H1 (cell line): ENCODE data around the gene LCA5L. TPM values are rescaled to one million over a fixed set of nuclear protein-coding genes. Genes with fewer than 3 reads are reported as not detected.

Experiments used
- CHD2 ChIP-seq: IDR thresholded peaks from 2 replicates; pipeline ENCODE4 v1.6.1; 2012; ENCODE audit warnings: low read length, improper control_type of control experiment
- EGR1 ChIP-seq: IDR thresholded peaks from 2 replicates; pipeline ENCODE4 v1.6.1; 2011; ENCODE audit warnings: low read depth, low read length, borderline replicate concordance
- FOSL1 ChIP-seq: IDR thresholded peaks from 2 replicates; pipeline ENCODE4 v1.6.1; 2011; ENCODE audit warnings: mild to moderate bottlenecking, low read depth, low read length, moderate library complexity; ENCODE audit not compliant: insufficient read depth
- KDM4A ChIP-seq: IDR thresholded peaks from one replicate; pipeline ENCODE4 v1.7.1; 2012; ENCODE audit warnings: low read depth, mild to moderate bottlenecking, moderate library complexity, low read length, inconsistent platforms; ENCODE audit not compliant: severe bottlenecking
- SRF ChIP-seq: IDR thresholded peaks from 2 replicates; pipeline ENCODE4 v1.6.1; 2011; ENCODE audit warnings: mild to moderate bottlenecking, low read depth, low read length, moderate library complexity
- SUZ12 ChIP-seq: fragments of 200-600 bp; sonication (generic); IDR thresholded peaks from 2 replicates; pipeline ENCODE4 v1.6.1; 2012; ENCODE audit warnings: mild to moderate bottlenecking, inconsistent platforms, low read length, moderate library complexity, mixed read lengths
- TCF12 ChIP-seq: IDR thresholded peaks from 2 replicates; pipeline ENCODE4 v1.6.1; 2011; ENCODE audit warnings: low read depth, mild to moderate bottlenecking, low read length
- polyA plus RNA-seq, 7 experiments: library from polyadenylated mRNA; depleted of rRNA in 3 of 7; stranded (reverse) in 5 of 7; unstranded in 2 of 7; fragments of >200 nt in 5 of 7; fragments of 200-250 nt in 2 of 7; gene quantifications; 1 replicate in 5 of 7; 2 replicates in 1 of 7; 4 replicates in 1 of 7; pipeline versions ENCODE4 v1.2.1 to v1.2.3, GENCODE V29; 2011 to 2013; ENCODE audit warnings: missing spikeins in 2 of 7, mixed read lengths in 2 of 7
- total RNA-seq: library from RNA; stranded (reverse); fragmentation: NEBNext Ultra II Directional; extraction: Animal tissue kit (Norgen Biotek cat#: 25700); gene quantifications from 2 replicates; pipeline ENCODE4 v1.2.1, GENCODE V29; 2021
- TF ChIP-seq, protein P1 (sequence below): fragments of 300-600 bp; sonication (generic); IDR thresholded peaks from 2 replicates; pipeline ENCODE4 v1.7.1; 2012; ENCODE audit warnings: low read length, moderate library complexity, mild to moderate bottlenecking, inconsistent platforms; ENCODE audit not compliant: insufficient replicate concordance
- TF ChIP-seq, protein P2 (sequence below): IDR thresholded peaks from 2 replicates; pipeline ENCODE4 v1.6.1; 2011; ENCODE audit warnings: low read depth, mild to moderate bottlenecking, low read length; ENCODE audit not compliant: insufficient read depth
- TF ChIP-seq, protein P3 (sequence below): IDR thresholded peaks from 2 replicates; pipeline ENCODE4 v1.6.1; 2012; ENCODE audit warnings: low read length, inconsistent platforms

LCA5L gene
- total and polyA plus RNA-seq, 2 of the 8 experiments (the other 6 are each of a cell fraction or from before 2014, with no cell fraction given), result 0.11 to 0.84 TPM

DNA sequence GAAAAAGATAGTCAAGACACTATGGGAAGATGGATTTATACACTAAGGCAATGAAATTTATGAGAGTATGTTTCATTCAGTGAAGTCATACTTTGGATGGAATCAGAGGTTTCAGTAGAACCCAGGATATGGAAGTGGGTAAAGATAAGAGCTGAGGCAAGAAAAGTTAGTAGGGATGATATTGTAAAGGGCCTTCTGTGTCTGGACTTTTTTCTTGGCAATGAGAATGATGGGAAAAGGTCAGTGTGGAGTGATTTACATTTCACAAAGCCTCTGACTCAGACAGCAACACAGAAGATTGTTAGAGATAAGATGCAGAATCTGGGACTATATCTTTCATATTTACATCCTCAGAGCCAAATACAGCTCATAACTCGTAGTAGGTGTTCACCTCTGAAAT, 38.3 kb upstream of the LCA5L start (continued):
- TF ChIP-seq, protein P1, sequence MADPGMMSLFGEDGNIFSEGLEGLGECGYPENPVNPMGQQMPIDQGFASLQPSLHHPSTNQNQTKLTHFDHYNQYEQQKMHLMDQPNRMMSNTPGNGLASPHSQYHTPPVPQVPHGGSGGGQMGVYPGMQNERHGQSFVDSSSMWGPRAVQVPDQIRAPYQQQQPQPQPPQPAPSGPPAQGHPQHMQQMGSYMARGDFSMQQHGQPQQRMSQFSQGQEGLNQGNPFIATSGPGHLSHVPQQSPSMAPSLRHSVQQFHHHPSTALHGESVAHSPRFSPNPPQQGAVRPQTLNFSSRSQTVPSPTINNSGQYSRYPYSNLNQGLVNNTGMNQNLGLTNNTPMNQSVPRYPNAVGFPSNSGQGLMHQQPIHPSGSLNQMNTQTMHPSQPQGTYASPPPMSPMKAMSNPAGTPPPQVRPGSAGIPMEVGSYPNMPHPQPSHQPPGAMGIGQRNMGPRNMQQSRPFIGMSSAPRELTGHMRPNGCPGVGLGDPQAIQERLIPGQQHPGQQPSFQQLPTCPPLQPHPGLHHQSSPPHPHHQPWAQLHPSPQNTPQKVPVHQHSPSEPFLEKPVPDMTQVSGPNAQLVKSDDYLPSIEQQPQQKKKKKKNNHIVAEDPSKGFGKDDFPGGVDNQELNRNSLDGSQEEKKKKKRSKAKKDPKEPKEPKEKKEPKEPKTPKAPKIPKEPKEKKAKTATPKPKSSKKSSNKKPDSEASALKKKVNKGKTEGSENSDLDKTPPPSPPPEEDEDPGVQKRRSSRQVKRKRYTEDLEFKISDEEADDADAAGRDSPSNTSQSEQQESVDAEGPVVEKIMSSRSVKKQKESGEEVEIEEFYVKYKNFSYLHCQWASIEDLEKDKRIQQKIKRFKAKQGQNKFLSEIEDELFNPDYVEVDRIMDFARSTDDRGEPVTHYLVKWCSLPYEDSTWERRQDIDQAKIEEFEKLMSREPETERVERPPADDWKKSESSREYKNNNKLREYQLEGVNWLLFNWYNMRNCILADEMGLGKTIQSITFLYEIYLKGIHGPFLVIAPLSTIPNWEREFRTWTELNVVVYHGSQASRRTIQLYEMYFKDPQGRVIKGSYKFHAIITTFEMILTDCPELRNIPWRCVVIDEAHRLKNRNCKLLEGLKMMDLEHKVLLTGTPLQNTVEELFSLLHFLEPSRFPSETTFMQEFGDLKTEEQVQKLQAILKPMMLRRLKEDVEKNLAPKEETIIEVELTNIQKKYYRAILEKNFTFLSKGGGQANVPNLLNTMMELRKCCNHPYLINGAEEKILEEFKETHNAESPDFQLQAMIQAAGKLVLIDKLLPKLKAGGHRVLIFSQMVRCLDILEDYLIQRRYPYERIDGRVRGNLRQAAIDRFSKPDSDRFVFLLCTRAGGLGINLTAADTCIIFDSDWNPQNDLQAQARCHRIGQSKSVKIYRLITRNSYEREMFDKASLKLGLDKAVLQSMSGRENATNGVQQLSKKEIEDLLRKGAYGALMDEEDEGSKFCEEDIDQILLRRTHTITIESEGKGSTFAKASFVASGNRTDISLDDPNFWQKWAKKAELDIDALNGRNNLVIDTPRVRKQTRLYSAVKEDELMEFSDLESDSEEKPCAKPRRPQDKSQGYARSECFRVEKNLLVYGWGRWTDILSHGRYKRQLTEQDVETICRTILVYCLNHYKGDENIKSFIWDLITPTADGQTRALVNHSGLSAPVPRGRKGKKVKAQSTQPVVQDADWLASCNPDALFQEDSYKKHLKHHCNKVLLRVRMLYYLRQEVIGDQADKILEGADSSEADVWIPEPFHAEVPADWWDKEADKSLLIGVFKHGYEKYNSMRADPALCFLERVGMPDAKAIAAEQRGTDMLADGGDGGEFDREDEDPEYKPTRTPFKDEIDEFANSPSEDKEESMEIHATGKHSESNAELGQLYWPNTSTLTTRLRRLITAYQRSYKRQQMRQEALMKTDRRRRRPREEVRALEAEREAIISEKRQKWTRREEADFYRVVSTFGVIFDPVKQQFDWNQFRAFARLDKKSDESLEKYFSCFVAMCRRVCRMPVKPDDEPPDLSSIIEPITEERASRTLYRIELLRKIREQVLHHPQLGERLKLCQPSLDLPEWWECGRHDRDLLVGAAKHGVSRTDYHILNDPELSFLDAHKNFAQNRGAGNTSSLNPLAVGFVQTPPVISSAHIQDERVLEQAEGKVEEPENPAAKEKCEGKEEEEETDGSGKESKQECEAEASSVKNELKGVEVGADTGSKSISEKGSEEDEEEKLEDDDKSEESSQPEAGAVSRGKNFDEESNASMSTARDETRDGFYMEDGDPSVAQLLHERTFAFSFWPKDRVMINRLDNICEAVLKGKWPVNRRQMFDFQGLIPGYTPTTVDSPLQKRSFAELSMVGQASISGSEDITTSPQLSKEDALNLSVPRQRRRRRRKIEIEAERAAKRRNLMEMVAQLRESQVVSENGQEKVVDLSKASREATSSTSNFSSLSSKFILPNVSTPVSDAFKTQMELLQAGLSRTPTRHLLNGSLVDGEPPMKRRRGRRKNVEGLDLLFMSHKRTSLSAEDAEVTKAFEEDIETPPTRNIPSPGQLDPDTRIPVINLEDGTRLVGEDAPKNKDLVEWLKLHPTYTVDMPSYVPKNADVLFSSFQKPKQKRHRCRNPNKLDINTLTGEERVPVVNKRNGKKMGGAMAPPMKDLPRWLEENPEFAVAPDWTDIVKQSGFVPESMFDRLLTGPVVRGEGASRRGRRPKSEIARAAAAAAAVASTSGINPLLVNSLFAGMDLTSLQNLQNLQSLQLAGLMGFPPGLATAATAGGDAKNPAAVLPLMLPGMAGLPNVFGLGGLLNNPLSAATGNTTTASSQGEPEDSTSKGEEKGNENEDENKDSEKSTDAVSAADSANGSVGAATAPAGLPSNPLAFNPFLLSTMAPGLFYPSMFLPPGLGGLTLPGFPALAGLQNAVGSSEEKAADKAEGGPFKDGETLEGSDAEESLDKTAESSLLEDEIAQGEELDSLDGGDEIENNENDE, result no peak
- TF ChIP-seq, protein P2, sequence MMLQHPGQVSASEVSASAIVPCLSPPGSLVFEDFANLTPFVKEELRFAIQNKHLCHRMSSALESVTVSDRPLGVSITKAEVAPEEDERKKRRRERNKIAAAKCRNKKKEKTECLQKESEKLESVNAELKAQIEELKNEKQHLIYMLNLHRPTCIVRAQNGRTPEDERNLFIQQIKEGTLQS, result no peak
- no peak for TF ChIP-seq SUZ12
- TF ChIP-seq CHD2, result no peak
- no peak for TF ChIP-seq FOSL1
- TF ChIP-seq TCF12, result no peak
- TF ChIP-seq SRF, result no peak
- TF ChIP-seq, protein P3, sequence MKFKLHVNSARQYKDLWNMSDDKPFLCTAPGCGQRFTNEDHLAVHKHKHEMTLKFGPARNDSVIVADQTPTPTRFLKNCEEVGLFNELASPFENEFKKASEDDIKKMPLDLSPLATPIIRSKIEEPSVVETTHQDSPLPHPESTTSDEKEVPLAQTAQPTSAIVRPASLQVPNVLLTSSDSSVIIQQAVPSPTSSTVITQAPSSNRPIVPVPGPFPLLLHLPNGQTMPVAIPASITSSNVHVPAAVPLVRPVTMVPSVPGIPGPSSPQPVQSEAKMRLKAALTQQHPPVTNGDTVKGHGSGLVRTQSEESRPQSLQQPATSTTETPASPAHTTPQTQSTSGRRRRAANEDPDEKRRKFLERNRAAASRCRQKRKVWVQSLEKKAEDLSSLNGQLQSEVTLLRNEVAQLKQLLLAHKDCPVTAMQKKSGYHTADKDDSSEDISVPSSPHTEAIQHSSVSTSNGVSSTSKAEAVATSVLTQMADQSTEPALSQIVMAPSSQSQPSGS, result no peak
- TF ChIP-seq KDM4A, result no peak
- no peak for TF ChIP-seq EGR1
